H9 (cell line): ENCODE measurements around the gene ANKZF1. TPM values are rescaled to one million over a fixed set of nuclear protein-coding genes. Genes with fewer than 3 reads are reported as not detected.

Experiments
- DNase-seq: peaks from one replicate; pipeline ENCODE4 v3.0.0-alpha.2; 2017
- H2AFZ ChIP-seq: one replicate; pipeline ENCODE4 v1.6.1; 2013; ENCODE audit warnings: mild to moderate bottlenecking, low read length, control low read depth, moderate library complexity
- H2AK5ac ChIP-seq: 2 replicates; pipeline ENCODE4 v1.6.1; 2013; ENCODE audit warnings: low read length, control low read depth, mixed read lengths; ENCODE audit not compliant: insufficient read length
- H2BK120ac ChIP-seq: one replicate; pipeline ENCODE4 v1.6.1; 2013; ENCODE audit warnings: low read depth, mild to moderate bottlenecking, low read length, control low read depth, inconsistent platforms; ENCODE audit not compliant: poor library complexity, severe bottlenecking
- H2BK12ac ChIP-seq: 2 replicates; pipeline ENCODE4 v1.6.1; 2013; ENCODE audit warnings: low read length, control low read depth, mixed read lengths, low read depth; ENCODE audit not compliant: insufficient read length
- H2BK15ac ChIP-seq: 2 replicates; pipeline ENCODE4 v1.6.1; 2013; ENCODE audit warnings: low read depth, low read length, control low read depth
- H2BK20ac ChIP-seq: one replicate; pipeline ENCODE4 v1.6.1; 2013; ENCODE audit warnings: low read depth, mild to moderate bottlenecking, low read length, control low read depth, inconsistent platforms; ENCODE audit not compliant: poor library complexity, severe bottlenecking
- H2BK5ac ChIP-seq: 2 replicates; pipeline ENCODE4 v1.6.1; 2013; ENCODE audit warnings: low read length, control low read depth, mixed read lengths; ENCODE audit not compliant: insufficient read length
- H3K14ac ChIP-seq: 2 replicates; pipeline ENCODE4 v1.6.1; 2013; ENCODE audit warnings: low read length, control low read depth; ENCODE audit not compliant: insufficient read depth
- H3K18ac ChIP-seq: 2 replicates; pipeline ENCODE4 v1.6.1; 2013; ENCODE audit warnings: low read depth, mild to moderate bottlenecking, mixed read lengths, low read length, control low read depth; ENCODE audit not compliant: insufficient read length
- H3K23ac ChIP-seq: 2 replicates; pipeline ENCODE4 v1.6.1; 2013; ENCODE audit warnings: low read length, control low read depth, mixed read lengths, low read depth; ENCODE audit not compliant: insufficient read length
- H3K23me2 ChIP-seq: 2 replicates; pipeline ENCODE4 v1.6.1; 2013; ENCODE audit warnings: low read depth, mild to moderate bottlenecking, mixed read lengths, low read length, control low read depth; ENCODE audit not compliant: insufficient read length, poor library complexity, severe bottlenecking
- H3K27ac ChIP-seq: 2 replicates; pipeline ENCODE4 v1.5.1; 2013; ENCODE audit warnings: low read length, control low read depth, mixed read lengths, low read depth; ENCODE audit not compliant: insufficient read length
- H3K27me3 ChIP-seq: 2 replicates; pipeline ENCODE4 v1.6.1; 2013; ENCODE audit warnings: low read length, control low read depth, inconsistent platforms; ENCODE audit not compliant: insufficient read depth
- H3K4ac ChIP-seq: 2 replicates; pipeline ENCODE4 v1.6.1; 2013; ENCODE audit warnings: low read depth, mild to moderate bottlenecking, control low read depth, inconsistent platforms, low read length, moderate library complexity
- H3K4me1 ChIP-seq: 2 replicates; pipeline ENCODE4 v1.6.1; 2013; ENCODE audit warnings: low read length, control low read depth, inconsistent platforms; ENCODE audit not compliant: insufficient read depth
- H3K4me2 ChIP-seq: 2 replicates; pipeline ENCODE4 v1.6.1; 2013; ENCODE audit warnings: low read length, control low read depth, mixed read lengths; ENCODE audit not compliant: insufficient read length, insufficient read depth
- H3K56ac ChIP-seq: 2 replicates; pipeline ENCODE4 v1.6.1; 2013; ENCODE audit warnings: low read depth, mild to moderate bottlenecking, mixed read lengths, low read length, control low read depth; ENCODE audit not compliant: insufficient read length
- H3K79me1 ChIP-seq: 2 replicates; pipeline ENCODE4 v1.6.1; 2013; ENCODE audit warnings: low read depth, mild to moderate bottlenecking, moderate library complexity, low read length, control low read depth, inconsistent platforms; ENCODE audit not compliant: insufficient read depth, poor library complexity, severe bottlenecking
- H3K79me2 ChIP-seq: 2 replicates; pipeline ENCODE4 v1.6.1; 2013; ENCODE audit warnings: low read length, control low read depth, inconsistent platforms; ENCODE audit not compliant: insufficient read depth
- H3K9ac ChIP-seq: 2 replicates; pipeline ENCODE4 v1.6.1; 2013; ENCODE audit warnings: low read length, control low read depth, mixed read lengths; ENCODE audit not compliant: insufficient read length; ENCODE audit errors: extremely low read depth
- H3K9me3 ChIP-seq: one replicate; pipeline ENCODE4 v1.6.1; 2013; ENCODE audit warnings: low read depth, low read length, inconsistent platforms; ENCODE audit not compliant: control insufficient read depth
- H3T11ph ChIP-seq: one replicate; pipeline ENCODE4 v1.6.1; 2013; ENCODE audit warnings: mild to moderate bottlenecking, low read length, control low read depth, inconsistent platforms
- H4K20me1 ChIP-seq: one replicate; pipeline ENCODE4 v1.6.1; 2013; ENCODE audit not compliant: control insufficient read depth, insufficient read length, insufficient read depth
- H4K5ac ChIP-seq: 2 replicates; pipeline ENCODE4 v1.6.1; 2013; ENCODE audit warnings: low read depth, mild to moderate bottlenecking, mixed read lengths, low read length, control low read depth; ENCODE audit not compliant: insufficient read length
- H4K8ac ChIP-seq: replicated peaks from 2 replicates; pipeline ENCODE4 v1.6.1; 2013; ENCODE audit warnings: low read length, control low read depth, mixed read lengths, low read depth; ENCODE audit not compliant: insufficient read length
- H4K91ac ChIP-seq: 2 replicates; pipeline ENCODE4 v1.6.1; 2013; ENCODE audit warnings: low read depth, mild to moderate bottlenecking, moderate library complexity, mixed read lengths, low read length, control low read depth; ENCODE audit not compliant: insufficient read length
- H3K27ac Mint-ChIP-seq, 3 experiments: 2 replicates in 2 of 3; 3 replicates in 1 of 3; pipeline ENCODE4 v1.8.0; 2020 to 2021; ENCODE audit warnings: mixed read lengths in 3 of 3, mild to moderate bottlenecking in 1 of 3, moderate library complexity in 1 of 3
- H3K27me3 Mint-ChIP-seq: 2 replicates; pipeline ENCODE4 v1.8.0; 2021; ENCODE audit warnings: low read depth, mild to moderate bottlenecking, moderate library complexity, mixed read lengths
- H3K36me3 Mint-ChIP-seq, 3 experiments: 2 replicates in 2 of 3; 3 replicates in 1 of 3; pipeline ENCODE4 v1.8.0; 2020 to 2021; ENCODE audit warnings: low read depth in 3 of 3, mixed read lengths in 3 of 3; ENCODE audit not compliant: insufficient read depth in 1 of 3
- H3K4me1 Mint-ChIP-seq, 2 experiments: 2 replicates each; pipeline ENCODE4 v1.8.0; 2020; ENCODE audit warnings: mixed read lengths in 2 of 2
- H3K4me3 Mint-ChIP-seq, 2 experiments: 2 replicates in 1 of 2; 3 replicates in 1 of 2; pipeline ENCODE4 v1.8.0; 2020 to 2021; ENCODE audit warnings: mild to moderate bottlenecking in 2 of 2, mixed read lengths in 2 of 2, moderate library complexity in 1 of 2
- H3K9me3 Mint-ChIP-seq, 2 experiments: 2 replicates in 1 of 2; 3 replicates in 1 of 2; pipeline ENCODE4 v1.8.0; 2020; ENCODE audit warnings: mild to moderate bottlenecking in 2 of 2, mixed read lengths in 2 of 2, moderate library complexity in 1 of 2
- CTCF ChIP-seq: fragments of 200-600 bp; sonication (generic); conservative IDR thresholded peaks from 3 replicates; pipeline ENCODE4 v1.8.0; 2021; ENCODE audit warnings: antibody characterized with exemption, mild to moderate bottlenecking
- WGBS: extraction: QIAGEN DNeasy Blood & Tissue Kit; methylation state at CpG from one replicate; pipeline ENCODE4 v1.1.7; 2013; ENCODE audit warnings: missing lambda C conversion rate, low lambda C conversion rate, mixed read lengths; ENCODE audit not compliant: insufficient read length; ENCODE audit errors: extremely low coverage; 5-methylcytosine and 5-hydroxymethylcytosine counted together
- total RNA-seq: library from RNA; stranded (reverse); gene quantifications from 2 replicates; pipeline ENCODE4 v1.2.1, GENCODE V29; 2021

The ANKZF1 gene
- total RNA-seq, 1 experiment from 2014 or later = 55.4 TPM

- no peak overlapping the region for H3K4me2 ChIP-seq
- no peaks in the 10 kb centered on the region for H3K79me1 ChIP-seq
- H3K14ac ChIP-seq = no peak overlapping the region
- no peaks in the 10 kb centered on the region for H3K9me3 Mint-ChIP-seq
- H2BK120ac ChIP-seq = no peak overlapping the region
- H4K5ac ChIP-seq = no peak overlapping the region
- H3K23me2 ChIP-seq = peaks cover 3% of the 10 kb centered on the region
- H4K8ac ChIP-seq = no peak overlapping the region
- no peak for TF ChIP-seq CTCF
- peaks cover 3% of the 10 kb centered on the region; the same call in 1 of the 2 replicates for H3K27me3 ChIP-seq
- H3K27me3 Mint-ChIP-seq = peaks cover 60% of the 10 kb centered on the region
- no peak overlapping the region for H2AK5ac ChIP-seq
- H3K9ac ChIP-seq = no peak overlapping the region
- H2BK12ac ChIP-seq = no peak overlapping the region
- no peak overlapping the region for H3K56ac ChIP-seq
- no CpG with 5 or more reads among the region's 5 CpGs for WGBS
- H4K20me1 ChIP-seq = no peaks in the 10 kb centered on the region
- no peaks in the 10 kb centered on the region for H3K36me3 Mint-ChIP-seq
- no peak overlapping the region for H3K27ac ChIP-seq
- H3K9me3 ChIP-seq = no peaks in the 10 kb centered on the region
- no peak overlapping the region for H2BK20ac ChIP-seq
- no peak overlapping the region for H2BK5ac ChIP-seq
- H3K18ac ChIP-seq = no peak overlapping the region
- H2AFZ ChIP-seq = no peak overlapping the region
- H3K79me2 ChIP-seq = no peaks in the 10 kb centered on the region
- peaks cover 1 to 2% of the 10 kb centered on the region in 2 experiments; a peak in 1 of 4 replicates for H3K4me1 Mint-ChIP-seq
- H3T11ph ChIP-seq = no peak overlapping the region
- no peaks in the 10 kb centered on the region for H3K4me1 ChIP-seq
- H2BK15ac ChIP-seq = no peak overlapping the region
- no peak overlapping the region for H3K23ac ChIP-seq
- no peak overlapping the region for H3K27ac Mint-ChIP-seq
- H4K91ac ChIP-seq = no peak overlapping the region
- H3K4me3 Mint-ChIP-seq = no peak overlapping the region
- no peak overlapping the region for H3K4ac ChIP-seq
- DNase-seq = no peak
Measured at GRCh38 chr2:219261024-219261855, 31.6 kb downstream of the ANKZF1 start.
